Cardiac fibroblast (primary cell): ENCODE data around the gene SNX5.
A peak's percentile ranks its signal among the peaks of the same experiment; 100 is the strongest.

Experiments used
- DNase-seq, 2 donors: peaks; one replicate each; pipeline versions ENCODE4 v3.0.0 to v3.0.0-alpha.2; 2010; ENCODE audit warnings: low read depth in 2 of 2
- H3K4me3 ChIP-seq, 2 donors: replicated peaks in 1 of 2; 1 replicate in 1 of 2; 2 replicates in 1 of 2; pipeline ENCODE4 v1.5.1; 2011; ENCODE audit warnings: low read depth in 2 of 2, low read length in 2 of 2, mild to moderate bottlenecking in 2 of 2, moderate library complexity in 1 of 2
- TF ChIP-seq, protein P1 (sequence below): IDR thresholded peaks from one replicate; pipeline ENCODE4 v1.5.1; 2011; ENCODE audit warnings: low read depth, mild to moderate bottlenecking, low read length, inconsistent platforms

SNX5 gene

GRCh38 chr20:17925141-17925939, 43.3 kb downstream of the SNX5 start:
- H3K4me3 ChIP-seq = no peak overlapping the region
- TF ChIP-seq, protein P1, sequence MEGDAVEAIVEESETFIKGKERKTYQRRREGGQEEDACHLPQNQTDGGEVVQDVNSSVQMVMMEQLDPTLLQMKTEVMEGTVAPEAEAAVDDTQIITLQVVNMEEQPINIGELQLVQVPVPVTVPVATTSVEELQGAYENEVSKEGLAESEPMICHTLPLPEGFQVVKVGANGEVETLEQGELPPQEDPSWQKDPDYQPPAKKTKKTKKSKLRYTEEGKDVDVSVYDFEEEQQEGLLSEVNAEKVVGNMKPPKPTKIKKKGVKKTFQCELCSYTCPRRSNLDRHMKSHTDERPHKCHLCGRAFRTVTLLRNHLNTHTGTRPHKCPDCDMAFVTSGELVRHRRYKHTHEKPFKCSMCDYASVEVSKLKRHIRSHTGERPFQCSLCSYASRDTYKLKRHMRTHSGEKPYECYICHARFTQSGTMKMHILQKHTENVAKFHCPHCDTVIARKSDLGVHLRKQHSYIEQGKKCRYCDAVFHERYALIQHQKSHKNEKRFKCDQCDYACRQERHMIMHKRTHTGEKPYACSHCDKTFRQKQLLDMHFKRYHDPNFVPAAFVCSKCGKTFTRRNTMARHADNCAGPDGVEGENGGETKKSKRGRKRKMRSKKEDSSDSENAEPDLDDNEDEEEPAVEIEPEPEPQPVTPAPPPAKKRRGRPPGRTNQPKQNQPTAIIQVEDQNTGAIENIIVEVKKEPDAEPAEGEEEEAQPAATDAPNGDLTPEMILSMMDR = no peak
- DNase-seq = peak in 1 of 2 donors; percentile 77

DNA sequence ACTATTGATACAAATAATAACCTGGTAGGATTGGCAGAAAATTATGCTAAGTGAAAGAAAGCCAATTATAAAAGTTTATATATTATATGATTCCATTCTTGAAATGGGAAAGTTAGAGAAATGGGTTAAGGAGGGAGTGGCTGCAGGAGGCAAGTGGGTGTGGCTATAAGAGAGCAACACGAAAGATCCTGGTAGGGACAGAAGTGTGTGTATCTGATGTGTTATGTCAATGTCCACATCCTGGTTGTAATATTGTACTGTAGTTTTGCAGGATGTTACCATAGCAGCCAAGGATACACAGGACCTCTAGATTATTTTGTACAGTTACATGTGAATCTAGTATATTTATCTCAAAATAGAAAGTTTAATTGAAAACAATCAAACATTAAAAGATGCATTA, 46.8 kb downstream of the SNX5 start:
- DNase-seq = no peak
- H3K4me3 ChIP-seq = no peak overlapping the region
- TF ChIP-seq, protein P1 = no peak

GRCh38 chr20:17919149-17919548, 49.4 kb downstream of the SNX5 start:
- TF ChIP-seq, protein P1 = no peak
- no peak for DNase-seq
- no peak overlapping the region for H3K4me3 ChIP-seq

DNA sequence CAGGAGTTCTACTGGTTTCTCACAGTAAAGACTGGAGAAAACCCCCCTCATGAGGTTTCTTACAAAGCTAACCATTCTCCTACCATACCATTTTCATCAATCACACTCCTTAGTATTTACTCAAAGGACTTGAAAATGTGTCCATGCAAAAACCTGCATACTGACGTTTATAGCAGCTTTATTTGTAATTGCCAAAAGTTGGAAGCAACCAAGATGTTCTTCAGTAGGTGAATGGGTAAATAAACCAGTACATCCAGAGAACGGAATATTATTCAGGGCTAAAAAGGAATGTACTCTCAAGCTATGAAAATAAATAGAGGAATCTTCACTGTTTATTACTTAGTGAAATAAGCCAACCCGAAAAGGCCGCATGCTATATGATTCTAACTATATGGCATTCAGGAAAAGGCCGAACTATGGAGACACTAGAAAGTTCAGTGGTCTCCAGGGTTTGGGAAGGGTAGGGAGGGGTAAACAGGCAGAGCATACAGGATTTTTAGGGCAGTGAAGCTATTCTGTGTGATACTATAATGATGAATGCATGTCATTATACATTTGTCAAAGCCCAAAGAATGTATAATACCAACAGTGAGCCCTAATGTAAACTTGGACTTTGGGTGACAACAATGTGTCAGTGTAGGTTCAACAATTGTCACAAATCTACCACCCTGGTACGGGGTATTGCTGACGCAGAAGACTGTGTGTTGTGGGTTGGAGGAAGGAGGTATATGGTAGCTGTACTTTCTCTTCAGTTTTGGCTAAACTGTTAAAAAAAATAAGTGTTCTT, 50.6 kb downstream of the SNX5 start:
- H3K4me3 ChIP-seq = no peak overlapping the region
- TF ChIP-seq, protein P1 = no peak
- DNase-seq = no peak

DNA sequence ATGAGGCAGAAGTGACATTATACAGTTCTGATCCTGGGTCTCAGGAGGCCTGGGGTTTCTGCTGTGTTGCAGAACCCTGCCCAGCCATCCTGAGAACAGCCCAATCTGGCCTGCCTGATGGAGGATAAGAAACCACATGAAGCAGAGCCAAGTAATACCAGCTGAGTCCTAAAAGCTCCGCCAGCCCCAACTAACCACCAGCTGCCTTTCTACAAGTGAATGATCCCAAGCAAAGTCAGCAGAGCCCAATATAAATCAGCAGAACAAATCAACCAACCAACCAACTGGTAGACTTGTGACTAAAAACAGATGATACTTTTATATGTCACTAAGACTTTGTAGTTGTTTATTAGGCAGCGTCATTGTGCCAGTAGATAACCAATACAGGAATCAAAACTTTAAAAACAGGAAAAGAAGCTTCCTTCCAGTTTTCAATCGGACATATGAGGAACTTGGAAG, 52.1 kb downstream of the SNX5 start:
- H3K4me3 ChIP-seq = no peak overlapping the region
- TF ChIP-seq, protein P1 = no peak
- DNase-seq = peak in 1 of 2 donors; percentile 32

DNA sequence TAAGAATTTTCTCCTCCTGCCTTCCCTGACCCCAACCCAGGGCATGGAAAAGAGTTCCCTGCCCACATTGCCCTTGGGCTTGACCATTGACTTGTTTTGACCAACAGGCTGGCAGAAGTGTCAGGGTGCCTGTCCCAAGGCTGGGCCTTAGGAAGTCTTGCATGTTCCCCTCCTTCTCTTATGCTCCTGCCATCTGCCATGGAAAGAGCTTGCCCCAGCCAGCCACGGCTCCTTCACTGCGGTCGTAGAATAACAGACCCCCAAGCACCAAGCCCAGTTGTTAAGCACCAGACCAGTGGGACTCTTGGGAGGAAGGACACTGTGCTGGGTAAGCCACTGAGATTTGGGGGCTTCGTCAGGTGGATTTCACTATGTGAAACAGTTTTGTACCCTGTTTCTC, 53.6 kb downstream of the SNX5 start:
- TF ChIP-seq, protein P1 = no peak
- no peak for DNase-seq
- H3K4me3 ChIP-seq = no peak overlapping the region
